Mesodermal cell (in vitro differentiated cells): Measurements from ENCODE around the gene SRRT. TPM values are rescaled to one million over a fixed set of nuclear protein-coding genes. Genes with fewer than 3 reads are reported as not detected.

ENCODE experiments used
- H3K27ac ChIP-seq: 2 replicates; pipeline ENCODE4 v1.7.0; 2013; ENCODE audit warnings: mild to moderate bottlenecking, low read depth, low read length, moderate library complexity; ENCODE audit not compliant: severe bottlenecking
- H3K36me3 ChIP-seq: 2 replicates; pipeline ENCODE4 v1.7.1; 2013; ENCODE audit warnings: mild to moderate bottlenecking, low read length, moderate library complexity; ENCODE audit not compliant: control insufficient read depth, insufficient read depth
- H3K4me1 ChIP-seq: one replicate; pipeline ENCODE4 v1.7.1; 2013; ENCODE audit warnings: mild to moderate bottlenecking, low read length; ENCODE audit not compliant: insufficient read depth, control insufficient read depth, poor library complexity, severe bottlenecking
- H3K4me3 ChIP-seq: 2 replicates; pipeline ENCODE4 v1.7.0; 2013; ENCODE audit warnings: low read length, control low read depth, mild to moderate bottlenecking; ENCODE audit not compliant: insufficient read depth, poor library complexity, severe bottlenecking; ENCODE audit errors: extremely low read depth
- H3K9me3 ChIP-seq: 2 replicates; pipeline ENCODE4 v1.7.1; 2013; ENCODE audit warnings: mild to moderate bottlenecking, low read length, moderate library complexity; ENCODE audit not compliant: control insufficient read depth
- WGBS, 2 experiments: methylation state at CpG; one replicate each; pipeline ENCODE4 v1.1.5; 2013; ENCODE audit warnings: missing lambda C conversion rate in 2 of 2; ENCODE audit not compliant: insufficient coverage in 2 of 2; 5-methylcytosine and 5-hydroxymethylcytosine counted together
- polyA plus RNA-seq, 2 experiments: library from polyadenylated mRNA; stranded (reverse); fragments of 50-300 nt; gene quantifications; one replicate each; pipeline ENCODE4 v1.2.3, GENCODE V29; 2013

SRRT gene
- 89.6 TPM for polyA plus RNA-seq (2013, experiment 1 of 2)
- 82.7 TPM for polyA plus RNA-seq (2013, experiment 2 of 2)

GRCh38 chr7:100874577-100875355, at the start of gene SRRT:
TSS of gene SRRT (plus strand) at chr7:100875103. CDS start at chr7:100875591, 488 bp downstream.
- peaks cover 86% of the 10 kb centered on the region for H3K36me3 ChIP-seq

GRCh38 chr7:100825215-100825671, 49.7 kb upstream of the SRRT start:
- 26 to 30% methylated on average over 11 to 14 of the region's 16 CpGs for WGBS, 2 experiments
- peak overlapping the region; percentile 96 for H3K4me3 ChIP-seq

More at GRCh38 chr7:100874577-100875355, at the start of gene SRRT:
- Histone ChIP-seq H3K4me3 (peak within 1 kb of the TSS; percentile 100), H3K9me3 (no peaks in the 10 kb centered on the region), H3K4me1 (peaks cover 21% of the 10 kb centered on the region), H3K27ac (peak within 1 kb of the TSS; percentile 93)
- WGBS, 2 experiments = 6 to 9% methylated on average over 62 to 67 of the region's 79 CpGs

GRCh38 chr7:100825751-100826513, 49.0 kb upstream of the SRRT start:
- Histone ChIP-seq H3K4me3 (peak overlapping the region; percentile 96), H3K36me3 (peaks cover 49% of the 10 kb centered on the region), H3K9me3 (no peaks in the 10 kb centered on the region), H3K4me1 (peaks cover 13% of the 10 kb centered on the region), H3K27ac (no peak overlapping the region)
- WGBS, 2 experiments = 4 to 6% methylated on average over 11 to 13 of the region's 17 CpGs

More at GRCh38 chr7:100825215-100825671, 49.7 kb upstream of the SRRT start:
- Histone ChIP-seq H3K36me3 (peaks cover 56% of the 10 kb centered on the region), H3K9me3 (no peaks in the 10 kb centered on the region), H3K4me1 (peaks cover 13% of the 10 kb centered on the region), H3K27ac (no peak overlapping the region)

GRCh38 chr7:100826514-100827329, 48.2 kb upstream of the SRRT start:
- Histone ChIP-seq H3K4me1 (peaks cover 13% of the 10 kb centered on the region), H3K4me3 (peak overlapping the region; percentile 96), H3K9me3 (no peaks in the 10 kb centered on the region), H3K27ac (peak overlapping the region; percentile 91), H3K36me3 (peaks cover 41% of the 10 kb centered on the region)
- WGBS, 2 experiments = 0% methylated on average over 41 to 52 of the region's 71 CpGs

- peak within 1 kb of the TSS; percentile 91 for H3K27ac ChIP-seq
- WGBS, 2 experiments = 0% methylated on average over 44 to 71 of the region's 80 CpGs
- H3K4me1 ChIP-seq = peaks cover 13% of the 10 kb centered on the region
- H3K36me3 ChIP-seq = peaks cover 33% of the 10 kb centered on the region
- H3K9me3 ChIP-seq = no peaks in the 10 kb centered on the region
- peak within 1 kb of the TSS; percentile 96 for H3K4me3 ChIP-seq
Observed at GRCh38 chr7:100827330-100828226, 47.3 kb upstream of the SRRT start, which contains the start of gene EPHB4. TSS of gene EPHB4 (minus strand) at chr7:100827523. CDS start at chr7:100827030, 493 bp downstream.

- peaks cover 13% of the 10 kb centered on the region for H3K4me1 ChIP-seq
- no peak overlapping the region for H3K4me3 ChIP-seq
- peaks cover 16% of the 10 kb centered on the region for H3K36me3 ChIP-seq
- no peaks in the 10 kb centered on the region for H3K9me3 ChIP-seq
- H3K27ac ChIP-seq = peak overlapping the region; percentile 1
- 68 to 70% methylated on average over 16 to 19 of the region's 20 CpGs for WGBS, 2 experiments
Observed at GRCh38 chr7:100829150-100829716, 45.7 kb upstream of the SRRT start.

- H3K4me1 ChIP-seq = peaks cover 10% of the 10 kb centered on the region
- H3K4me3 ChIP-seq = no peak overlapping the region
- WGBS, 2 experiments = 90 to 100% methylated on average over 1 to 2 of the region's 4 CpGs
- H3K36me3 ChIP-seq = peaks cover 8% of the 10 kb centered on the region
- no peak overlapping the region for H3K27ac ChIP-seq
- no peaks in the 10 kb centered on the region for H3K9me3 ChIP-seq
Observed at GRCh38 chr7:100830396-100830795, 44.5 kb upstream of the SRRT start.

GRCh38 chr7:100832281-100832633, 42.6 kb upstream of the SRRT start:
- H3K27ac ChIP-seq = no peak overlapping the region
- no peak overlapping the region for H3K4me3 ChIP-seq
- peaks cover 12% of the 10 kb centered on the region for H3K4me1 ChIP-seq
- no peaks in the 10 kb centered on the region for H3K9me3 ChIP-seq
- WGBS, 2 experiments = 80 to 100% methylated on average over 1 to 3 of the region's 5 CpGs
- H3K36me3 ChIP-seq = no peaks in the 10 kb centered on the region

GRCh38 chr7:100835903-100836811, 38.7 kb upstream of the SRRT start:
- Histone ChIP-seq H3K4me3 (peak overlapping the region; percentile 16), H3K4me1 (peaks cover 12% of the 10 kb centered on the region), H3K27ac (peak overlapping the region; percentile 87), H3K9me3 (no peaks in the 10 kb centered on the region), H3K36me3 (no peaks in the 10 kb centered on the region)
- 9 to 14% methylated on average over 10 to 11 of the region's 17 CpGs for WGBS, 2 experiments
